Measurements from ENCODE around the gene NMRAL1. TPM values are rescaled to one million over a fixed set of nuclear protein-coding genes. Genes with fewer than 3 reads are reported as not detected.
A peak's percentile ranks its signal among the peaks of the same experiment; 100 is the strongest.

NMRAL1 gene
- polyA plus RNA-seq, 1 of the 3 experiments (the other 2 are of a cell fraction) = 99.9 TPM

- Histone ChIP-seq H3K9me2 (no peaks in the 10 kb centered on the region), H3F3A (replicated peaks; ENCODE audit: insufficient read depth) (peaks cover 34% of the 10 kb centered on the region), H3K27me3 (ENCODE audit: insufficient read depth) (no peaks in the 10 kb centered on the region), H3K36me3 (replicated peaks in 1 of 2; ENCODE audit: control insufficient read depth in 1 of 2, insufficient read depth in 2 of 2, low read length in 1 of 2) (peaks cover 4 to 7% of the 10 kb centered on the region in 2 experiments), H3K4me1 (ENCODE audit: control insufficient read depth in 1 of 2, insufficient read depth in 2 of 2, low read depth in 1 of 2, low read length in 1 of 2) (peaks cover 0 to 24% of the 10 kb centered on the region in 2 experiments; a peak in 2 of 4 replicates), H3K79me2 (ENCODE audit: insufficient read depth) (peaks cover 71% of the 10 kb centered on the region), H3K9me3 (no peaks in the 10 kb centered on the region), H3K4me3 (ENCODE audit: low read depth in 2 of 2, low read length in 1 of 2) (no peak overlapping the region), H3K27ac (ENCODE audit: low read depth in 2 of 2, low read length in 1 of 2) (peak overlapping the region; percentile 5 to 79; a peak in 2 of 4 replicates), H3K9ac (peak overlapping the region; percentile 45; the same call in 1 of the 2 replicates), H3K4me2 (peak overlapping the region; percentile 32; the same call in 1 of the 2 replicates), H2AFZ (ENCODE audit: low read depth) (peak overlapping the region; percentile 43; the same call in 1 of the 2 replicates), H4K20me1 (ENCODE audit: insufficient read depth) (no peaks in the 10 kb centered on the region)
- ChIA-PET POLR2A (no interaction called here), CTCF (interaction anchor here (1.9 kb wide), 1 partner anchor 17 kb away, joined by 12 read pairs; no protein-coding TSS in a partner anchor)
- WGBS (ENCODE audit: low lambda C conversion rate) = 50% methylated on average over 5 of the region's 5 CpGs
- no peak for DNase-seq
- no peak for TF ChIP-seq FOXJ3 (CRISPR knock-in tag; IDR thresholded peaks at IDR 0.05)
- no peak for TF ChIP-seq CTCF (IDR thresholded peaks at IDR 0.05)
- TF ChIP-seq ZBTB33 (IDR thresholded peaks at IDR 0.05; ENCODE audit: borderline replicate concordance, low read depth) = no peak
- TF ChIP-seq TCF12 (IDR thresholded peaks at IDR 0.05) = peak; percentile 36
- TF ChIP-seq USF2 (IDR thresholded peaks at IDR 0.05; ENCODE audit: borderline replicate concordance, low read depth, low read length) = no peak
- TF ChIP-seq MAX (IDR thresholded peaks at IDR 0.05; ENCODE audit: low read depth) = 0 out of 2 replicates have a peak, but pooled peaks have one; percentile 26
- no peak; a peak in 1 of 4 replicates for TF ChIP-seq EP300 (IDR thresholded peaks at IDR 0.05; ENCODE audit: borderline replicate concordance in 1 of 2, low read depth in 1 of 2, low read length in 1 of 2)
- TF ChIP-seq REST (IDR thresholded peaks at IDR 0.05; ENCODE audit: low read depth, low read length) = no peak
- TF ChIP-seq JUND (IDR thresholded peaks at IDR 0.05) = peak; percentile 57
- TF ChIP-seq FOSL2 (IDR thresholded peaks at IDR 0.05; ENCODE audit: borderline replicate concordance, low read depth) = peak; percentile 39; the same call in 1 of the 2 replicates
- no peak for TF ChIP-seq USF1 (IDR thresholded peaks at IDR 0.05; ENCODE audit: borderline replicate concordance, low read depth)
- TF ChIP-seq IRF3 (IDR thresholded peaks at IDR 0.05; ENCODE audit: low read depth, low read length) = no peak
- TF ChIP-seq EZH2phosphoT487 (IDR thresholded peaks at IDR 0.05; ENCODE audit: borderline replicate concordance, low read depth) = no peak
- TF ChIP-seq CHD2 (IDR thresholded peaks at IDR 0.05; ENCODE audit: low read length, partially characterized antibody) = no peak
- TF ChIP-seq RXRA (IDR thresholded peaks at IDR 0.05; ENCODE audit: borderline replicate concordance, low read depth) = no peak
- no peak for TF ChIP-seq GATA2 (CRISPR knock-in tag; IDR thresholded peaks at IDR 0.05)
- TF ChIP-seq PBX3 (IDR thresholded peaks at IDR 0.05) = peak; percentile 51; the same call in 1 of the 2 replicates
- no peak for TF ChIP-seq TEAD4 (IDR thresholded peaks at IDR 0.05; ENCODE audit: borderline replicate concordance, insufficient read depth)
- peak; percentile 49; the same call in 1 of the 2 replicates for TF ChIP-seq POLR2AphosphoS5 (IDR thresholded peaks at IDR 0.05; ENCODE audit: low read depth, low read length)
- TF ChIP-seq SIN3A (IDR thresholded peaks at IDR 0.05; ENCODE audit: borderline replicate concordance, low read depth, low read length) = no peak
- no peak for TF ChIP-seq ELF1 (IDR thresholded peaks at IDR 0.05)
Measured at GRCh38 chr16:4489030-4489429, 14.6 kb upstream of the NMRAL1 start.
